Measurements from ENCODE around the gene CAPN7.

The CAPN7 gene

GRCh38 chr3:15199493-15200105 lies 6.4 kb upstream of the CAPN7 start:
- no peak for DNase-seq

- no peak for DNase-seq
These were observed 2.0 kb upstream of the CAPN7 start for GRCh38 chr3:15204005-15204404.

- no peak for DNase-seq
These were observed 538 bp upstream of the CAPN7 start for GRCh38 chr3:15205482-15205933.

DNA sequence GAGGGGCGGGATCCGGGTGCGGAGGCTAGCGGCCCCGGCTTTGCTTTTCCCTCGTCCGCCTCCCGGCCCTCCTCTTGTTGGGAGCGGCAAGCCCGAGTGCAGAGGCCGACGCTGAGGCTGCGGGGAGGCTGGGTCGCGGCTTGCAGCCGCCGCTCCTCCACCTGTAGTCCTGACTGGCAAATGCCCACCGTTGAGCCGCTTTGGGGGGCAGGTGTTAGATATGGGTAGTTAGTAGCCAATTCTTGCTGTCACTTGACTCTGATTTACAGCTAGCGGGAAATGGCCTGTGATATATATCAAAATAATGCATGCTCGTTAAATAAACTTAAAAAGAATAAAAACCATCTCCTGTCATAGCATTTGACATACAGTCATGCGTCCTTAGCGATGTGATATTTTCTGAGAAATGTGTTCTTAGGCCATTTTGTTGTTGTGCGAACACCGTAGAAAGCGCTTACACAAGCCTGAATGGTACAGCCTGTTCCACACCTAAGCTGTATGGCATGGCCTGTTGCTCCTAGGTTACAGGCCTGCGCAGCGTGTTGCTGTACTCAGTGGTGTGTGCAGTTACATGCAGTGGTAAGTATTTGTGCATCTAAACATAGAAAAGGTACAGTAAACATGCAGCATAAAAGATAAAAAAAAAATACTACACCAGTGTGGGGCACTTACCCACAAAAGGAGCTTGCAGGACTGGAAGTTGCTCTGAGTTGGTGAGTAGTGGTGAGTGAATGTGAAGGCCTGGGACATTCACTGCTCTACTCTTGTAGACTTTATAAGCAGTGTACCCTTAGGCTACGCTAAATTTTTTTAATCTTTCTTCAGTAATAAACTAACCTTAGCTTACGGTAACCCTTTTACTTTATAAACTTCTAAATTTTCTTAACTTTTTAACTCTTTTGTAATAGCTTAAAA lies 873 bp downstream of the CAPN7 start:
- peak; percentile 18 to 22 for DNase-seq

DNA sequence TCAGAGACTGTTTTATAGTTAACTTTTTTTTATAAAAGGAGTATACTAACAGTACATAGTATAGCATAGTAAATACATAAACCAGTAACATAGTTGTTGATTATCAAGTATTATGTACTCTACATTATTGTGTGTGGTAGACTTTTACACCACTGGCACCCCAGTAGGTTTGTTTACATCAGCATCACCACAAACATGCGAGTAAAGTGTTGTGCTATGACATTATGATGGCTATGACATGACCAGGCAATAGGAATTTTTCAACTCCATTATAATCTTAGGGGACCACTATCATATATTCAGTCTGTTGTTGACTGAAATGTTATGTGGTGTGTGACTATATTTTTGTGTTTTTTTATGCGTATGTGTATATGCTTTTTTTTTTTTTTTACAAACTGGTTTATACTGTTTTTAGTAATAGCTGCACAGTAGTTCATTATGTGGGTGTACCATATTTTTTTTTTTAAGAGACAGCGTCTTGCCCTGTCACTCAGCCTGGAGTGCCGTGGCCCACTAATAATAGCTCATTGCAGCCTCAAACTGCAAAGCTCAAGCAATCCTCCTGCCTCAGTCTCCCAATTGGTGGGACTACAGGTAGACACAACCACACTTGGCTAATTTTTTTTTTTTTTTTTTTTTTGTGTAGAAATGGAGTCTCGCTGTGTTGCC lies 1.9 kb downstream of the CAPN7 start:
- no peak for DNase-seq

DNA sequence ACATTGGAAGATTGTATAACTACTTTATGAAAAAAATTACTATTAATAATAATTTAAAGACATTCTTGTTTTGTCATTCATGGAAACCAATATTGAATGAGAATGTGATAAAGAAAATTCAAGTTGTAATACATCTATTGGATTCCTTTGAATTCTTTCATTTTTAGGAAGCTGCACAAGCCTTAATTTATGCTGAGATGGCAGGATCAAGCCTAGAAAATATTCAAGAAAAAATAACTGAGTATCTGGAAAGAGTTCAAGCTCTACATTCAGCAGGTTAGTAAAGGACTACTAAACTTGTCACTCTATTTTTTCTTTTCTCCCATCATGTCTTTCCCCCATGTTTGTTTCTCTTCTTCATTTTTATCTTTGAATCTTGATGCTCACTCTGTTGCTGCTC lies 5.9 kb downstream of the CAPN7 start:
- no peak for DNase-seq

- no peak for DNase-seq
These were observed 8.7 kb downstream of the CAPN7 start for GRCh38 chr3:15214758-15215157.

GRCh38 chr3:15215996-15216395 lies 9.9 kb downstream of the CAPN7 start:
- peak in 1 of 2 donors; percentile 15 for DNase-seq

- peak in 1 of 2 donors; percentile 54 for DNase-seq
These were observed 10.5 kb downstream of the CAPN7 start for GRCh38 chr3:15216501-15216900.

GRCh38 chr3:15217011-15217671 lies 11.1 kb downstream of the CAPN7 start:
- DNase-seq, result no peak

GRCh38 chr3:15217841-15218267 lies 11.8 kb downstream of the CAPN7 start:
- DNase-seq, result no peak

DNA sequence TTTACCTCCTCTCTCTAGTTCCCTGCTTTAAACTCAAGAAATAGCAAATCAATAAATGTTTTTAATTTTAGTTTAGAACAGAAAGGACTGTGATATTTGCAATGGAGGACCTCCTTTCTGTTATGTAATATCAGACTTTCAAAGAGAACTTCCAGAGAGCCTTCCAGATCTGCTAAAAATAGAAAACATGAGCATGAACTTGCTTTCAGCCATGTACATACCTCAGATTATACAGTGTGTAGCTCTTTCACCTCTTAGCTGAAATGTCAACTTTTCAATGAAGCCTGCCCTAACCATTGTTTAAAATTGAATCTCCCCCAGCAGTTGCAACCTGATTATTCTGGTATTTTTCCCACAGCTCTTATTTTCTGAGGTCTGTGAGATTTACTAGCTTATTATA lies 12.6 kb downstream of the CAPN7 start:
- no peak for DNase-seq

DNA sequence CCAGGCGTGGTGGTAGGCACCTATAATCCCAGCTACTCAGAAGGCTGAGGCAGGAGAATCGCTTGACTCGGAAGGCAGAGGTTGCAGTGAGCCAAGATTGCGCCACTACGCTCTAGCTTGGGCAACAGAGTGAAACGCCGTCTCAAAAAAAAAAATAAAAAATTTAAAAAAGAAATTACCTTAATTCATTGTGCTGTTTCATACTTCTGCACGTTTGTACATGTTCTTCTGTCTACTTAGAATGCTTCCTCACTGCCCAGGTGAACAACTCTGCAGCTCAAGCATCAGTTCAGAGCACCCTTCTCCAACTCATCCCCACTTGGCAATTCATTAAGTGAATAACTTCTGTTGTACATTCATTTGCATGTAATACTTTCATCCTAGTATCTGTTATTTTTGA lies 14.0 kb downstream of the CAPN7 start:
- DNase-seq, result no peak

- DNase-seq, result no peak
These were observed 14.6 kb downstream of the CAPN7 start for GRCh38 chr3:15220661-15221060.

DNA sequence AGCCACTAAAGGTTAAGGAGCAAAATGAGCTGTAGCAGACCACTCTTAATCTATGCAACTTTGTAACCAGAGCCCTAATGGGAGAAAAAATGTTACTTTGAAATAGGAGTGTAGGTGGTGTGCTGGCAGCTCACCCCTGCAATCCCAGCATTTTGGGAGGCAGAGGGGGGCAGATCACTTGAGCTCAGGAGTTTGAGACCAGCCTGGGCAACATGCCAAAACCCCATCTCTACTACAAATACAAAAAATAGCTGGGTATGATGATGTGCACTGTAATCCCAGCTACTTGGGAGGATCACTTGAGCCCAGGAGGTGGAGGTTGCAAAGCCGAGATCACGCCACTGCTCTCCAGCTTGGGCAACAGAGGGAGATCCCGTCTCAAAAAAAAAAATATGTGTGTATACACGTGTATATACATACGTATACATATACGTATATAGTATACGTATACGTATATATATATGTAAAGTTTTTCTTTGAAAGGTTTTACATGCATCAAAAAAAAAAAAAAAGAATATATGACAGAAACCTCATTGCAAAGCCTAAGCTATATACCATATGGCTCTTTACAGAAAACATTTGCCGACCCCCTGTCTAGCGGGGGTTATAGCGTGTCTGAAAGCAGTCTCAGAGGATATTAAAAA lies 15.7 kb downstream of the CAPN7 start:
- no peak for DNase-seq

- no peak for DNase-seq
These were observed 17.9 kb downstream of the CAPN7 start for GRCh38 chr3:15223685-15224572.

DNA sequence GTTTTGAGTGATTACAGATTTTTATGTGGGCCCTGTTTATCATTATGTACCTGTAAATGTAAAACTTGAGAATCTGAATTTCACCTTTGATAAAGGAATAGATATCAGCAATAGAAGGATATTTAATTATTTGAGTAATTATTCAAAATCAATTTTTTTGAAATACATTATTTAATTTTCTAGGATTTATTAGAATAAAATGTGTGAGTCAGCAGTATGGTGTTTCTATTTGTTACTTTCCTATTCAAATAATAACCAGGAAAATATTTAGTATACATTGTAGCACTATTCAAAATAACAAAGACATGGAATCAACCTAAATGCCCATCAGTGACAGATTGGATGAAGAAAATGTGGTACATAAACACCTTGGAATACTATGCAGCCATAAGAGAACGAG lies 22.1 kb downstream of the CAPN7 start:
- DNase-seq, result no peak

- DNase-seq, result no peak
These were observed 23.2 kb downstream of the CAPN7 start for GRCh38 chr3:15229262-15229661.

- peak; percentile 45 to 47 for DNase-seq
These were observed 35.3 kb downstream of the CAPN7 start for GRCh38 chr3:15241341-15241740.

DNA sequence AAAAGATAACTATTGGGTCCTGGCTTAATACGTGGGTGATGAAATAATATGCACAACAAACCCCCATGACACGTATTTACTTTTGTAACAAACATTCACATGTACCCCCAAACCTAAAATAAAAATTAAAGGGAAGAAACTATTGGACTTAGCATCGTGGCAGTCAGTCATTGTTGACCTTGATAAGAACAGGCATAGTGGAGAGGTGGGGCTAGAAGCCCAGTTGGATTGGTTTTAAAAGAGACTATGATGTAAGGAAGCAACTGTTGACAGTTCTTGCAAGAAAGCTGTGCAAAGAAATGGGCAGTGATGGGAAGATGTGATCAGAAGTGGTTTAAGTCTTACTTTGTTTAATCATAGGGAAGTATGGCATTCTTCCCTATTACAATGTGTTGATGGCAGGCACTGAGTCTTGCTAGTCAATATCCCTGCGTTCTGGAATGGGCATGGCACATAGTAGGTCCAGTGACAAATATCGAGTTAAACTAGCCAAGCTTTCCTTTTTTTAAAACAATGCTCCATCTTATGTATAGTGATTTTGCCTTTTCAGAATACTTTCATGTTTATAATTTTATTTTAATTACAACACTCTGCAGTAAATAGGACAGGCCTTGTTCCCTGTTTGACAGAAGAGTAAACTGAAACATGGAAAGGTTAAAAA lies 37.9 kb downstream of the CAPN7 start:
- DNase-seq, result no peak

- DNase-seq, result no peak
These were observed 40.1 kb downstream of the CAPN7 start for GRCh38 chr3:15246186-15246585.
